DMS53 (cell line): Measurements from ENCODE around the gene GLO1.
A peak's percentile ranks its signal among the peaks of the same experiment; 100 is the strongest.

ENCODE experiments used
- DNase-seq: peaks from one replicate; lab custom pipeline; 2025; lab: John Stamatoyannopoulos, UW

Gene GLO1

GRCh38 chr6:38658418-38659167, 44.4 kb downstream of the GLO1 start:
- DNase-seq: no peak

GRCh38 chr6:38656896-38657295, 46.0 kb downstream of the GLO1 start:
- no peak for DNase-seq

- DNase-seq: no peak
These were observed 48.7 kb downstream of the GLO1 start for GRCh38 chr6:38654263-38654662.

- DNase-seq: no peak
These were observed 51.7 kb downstream of the GLO1 start for GRCh38 chr6:38651121-38651784.

- no peak for DNase-seq
These were observed 52.7 kb downstream of the GLO1 start for GRCh38 chr6:38650207-38650752.

GRCh38 chr6:38649744-38650143, 53.2 kb downstream of the GLO1 start:
- no peak for DNase-seq

- DNase-seq: no peak
These were observed 54.3 kb downstream of the GLO1 start for GRCh38 chr6:38648629-38649028.

- peak; percentile 42 for DNase-seq
These were observed 56.6 kb downstream of the GLO1 start for GRCh38 chr6:38646166-38646878.

- no peak for DNase-seq
These were observed 58.0 kb downstream of the GLO1 start for GRCh38 chr6:38644951-38645350.

GRCh38 chr6:38640216-38640909, 62.6 kb downstream of the GLO1 start:
- peak; percentile 36 for DNase-seq

- peak; percentile 95 for DNase-seq
These were observed 63.3 kb downstream of the GLO1 start, which contains the start of gene BTBD9 for GRCh38 chr6:38639498-38640215. Gene BTBD9 (minus strand): TSS chr6:38639929.

GRCh38 chr6:38638941-38639497, 63.9 kb downstream of the GLO1 start:
- DNase-seq: peak; percentile 69

- DNase-seq: no peak
These were observed 65.2 kb downstream of the GLO1 start for GRCh38 chr6:38637756-38638155.

- DNase-seq: no peak
These were observed 66.9 kb downstream of the GLO1 start for GRCh38 chr6:38636027-38636426.

- DNase-seq: no peak
These were observed 68.4 kb downstream of the GLO1 start for GRCh38 chr6:38634518-38634917.

GRCh38 chr6:38632490-38632889, 70.5 kb downstream of the GLO1 start:
- DNase-seq: peak; percentile 24

- DNase-seq: no peak
These were observed 71.7 kb downstream of the GLO1 start for GRCh38 chr6:38631186-38631783.
